H1 (cell line): Measurements from ENCODE around the gene TSPAN9.

Experiments
- KDM5A ChIP-seq: fragments of 200-600 bp; IDR thresholded peaks from 2 replicates; pipeline ENCODE4 v1.7.1; 2012; ENCODE audit warnings: mild to moderate bottlenecking, low read length, inconsistent platforms, mixed read lengths
- TAF1 ChIP-seq: IDR thresholded peaks from 2 replicates; pipeline ENCODE4 v1.6.1; 2011; ENCODE audit warnings: mild to moderate bottlenecking, low read depth, low read length

DNA sequence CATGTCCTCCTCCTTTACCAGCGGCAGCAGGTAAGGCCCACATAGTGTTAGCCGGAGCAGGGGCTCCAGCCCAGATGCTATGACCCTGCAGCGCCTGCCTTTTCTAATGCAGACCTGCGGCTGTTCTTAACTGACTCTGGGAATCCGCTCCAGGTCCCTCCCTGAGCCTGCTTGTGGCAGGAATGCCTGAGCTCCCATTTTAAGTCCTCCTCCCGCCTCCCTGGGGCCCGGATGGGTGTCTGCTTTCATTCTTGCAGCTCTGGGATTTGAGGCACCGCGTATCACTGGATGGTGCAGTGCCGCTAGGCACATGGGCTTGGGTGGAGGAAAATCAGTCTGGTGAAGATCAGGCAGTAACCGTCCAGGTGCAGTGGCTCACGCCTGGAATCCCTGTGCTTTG is 7.6 kb downstream of the TSPAN9 start:
- peak; percentile 25; the same call in 1 of the 2 replicates for TF ChIP-seq TAF1
- no peak for TF ChIP-seq KDM5A
